Hematopoietic multipotent progenitor cell (in vitro differentiated cells): ENCODE data around the gene CRIP3. TPM values are rescaled to one million over a fixed set of nuclear protein-coding genes. Genes with fewer than 3 reads are reported as not detected.

Experiments
- DNase-seq, 3 donors: peaks; one replicate each; pipeline ENCODE4 v3.0.0-alpha.2; 2011 to 2015; ENCODE audit warnings: low read depth in 2 of 3, low spot score in 2 of 3
- small RNA-seq: library from RNA; depleted of rRNA; stranded (forward); fragments of <200 nt; gene quantifications from one replicate; pipeline ENCODE3, GENCODE V24; 2012
- total RNA-seq: library from RNA; depleted of rRNA; stranded (reverse); fragments of >200 nt; gene quantifications from one replicate; pipeline ENCODE4 v1.2.3, GENCODE V29; 2012

The CRIP3 gene
- total RNA-seq, 1 donor: 0.27 TPM

GRCh38 chr6:43258180-43258579 lies 50.4 kb downstream of the CRIP3 start:
- no peak for DNase-seq

- no peak for DNase-seq
Measured at GRCh38 chr6:43257367-43258145, 51.1 kb downstream of the CRIP3 start.

GRCh38 chr6:43256670-43257366 lies 51.8 kb downstream of the CRIP3 start:
- DNase-seq: no peak

Small RNAs within 50 kb of the gene (small RNA-seq; reads per million reads assigned to genes)
- not detected for gene RPL12P47

Other genes with a start within 250 kb of the CRIP3 start
- gene MRPL2, start 249.4 kb downstream of the CRIP3 start, total RNA-seq: 24.5 TPM
- 33.7 TPM for gene KLC4, start 249.2 kb downstream of the CRIP3 start, total RNA-seq
- gene PTK7, start 232.5 kb downstream of the CRIP3 start, total RNA-seq: 63.8 TPM
- gene SRF, start 137.6 kb downstream of the CRIP3 start, total RNA-seq: 35.0 TPM
- gene CUL9, start 126.6 kb downstream of the CRIP3 start, total RNA-seq: 47.7 TPM
- gene DNPH1, start 79.3 kb downstream of the CRIP3 start, total RNA-seq: 92.9 TPM
- gene TTBK1, start 65.3 kb downstream of the CRIP3 start, total RNA-seq: under 0.01 TPM
- not detected for gene SLC22A7, start 10.6 kb downstream of the CRIP3 start, total RNA-seq
- 6.7 TPM for gene ZNF318, start 60.8 kb upstream of the CRIP3 start, total RNA-seq
- gene ABCC10, start 118.7 kb upstream of the CRIP3 start, total RNA-seq: 25.9 TPM
- 0.27 TPM for gene DLK2, start 146.7 kb upstream of the CRIP3 start, total RNA-seq
- 29.9 TPM for gene TJAP1, start 168.7 kb upstream of the CRIP3 start, total RNA-seq
- 0.27 TPM for gene LRRC73, start 201.5 kb upstream of the CRIP3 start, total RNA-seq
- 158 TPM for gene YIPF3, start 208.1 kb upstream of the CRIP3 start, total RNA-seq
- 17.5 TPM for gene POLR1C, start 208.3 kb upstream of the CRIP3 start, total RNA-seq